NOMO-1 (cell line): ENCODE data around the gene PLA2G4D.
"Not testable (repeated sequence)": the region's sequence is repeated elsewhere in the genome, so short reads cannot be mapped to it uniquely, and the experiment has no call there.

Source experiments
- DNase-seq, 2 experiments: peaks; one replicate each; lab custom pipeline; 2025; ENCODE audit not compliant: unreplicated experiment in 2 of 2; lab: John Stamatoyannopoulos, UW

Gene PLA2G4D

GRCh38 chr15:42092398-42093318, 1.7 kb downstream of the PLA2G4D start:
- no peak for DNase-seq

DNA sequence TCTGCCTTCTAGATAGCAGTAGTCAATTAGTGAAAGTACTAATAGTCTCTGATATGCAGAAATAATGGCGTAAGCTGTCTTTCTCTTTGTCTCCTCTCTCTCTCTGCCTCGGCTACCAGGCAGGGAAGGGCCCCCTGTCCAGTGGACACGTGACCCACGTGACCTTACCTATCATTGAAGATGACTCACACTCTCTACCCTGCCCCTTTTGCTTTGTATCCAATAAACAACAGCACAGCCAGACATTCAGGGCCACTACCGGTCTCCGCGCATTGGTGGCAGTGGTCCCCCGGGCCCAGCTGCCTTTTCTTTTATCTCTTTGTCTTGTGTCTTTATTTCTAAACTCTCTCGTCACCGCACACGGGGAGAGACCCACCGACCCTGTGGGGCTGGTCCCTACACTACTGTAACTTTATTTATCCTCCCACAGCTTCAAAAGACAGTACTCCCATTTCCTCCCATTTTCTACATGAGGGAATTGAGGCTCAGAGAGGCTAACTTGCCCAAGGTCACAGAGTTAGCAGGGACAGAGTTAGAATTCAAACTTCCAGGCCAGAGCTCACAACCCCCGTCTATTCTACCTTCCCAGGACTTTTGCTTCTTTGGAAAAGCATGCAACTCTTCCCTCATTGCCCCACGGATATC, 2.5 kb downstream of the PLA2G4D start:
- not testable (repeated sequence) for DNase-seq

GRCh38 chr15:42090781-42091180, 3.6 kb downstream of the PLA2G4D start:
- no peak for DNase-seq

DNA sequence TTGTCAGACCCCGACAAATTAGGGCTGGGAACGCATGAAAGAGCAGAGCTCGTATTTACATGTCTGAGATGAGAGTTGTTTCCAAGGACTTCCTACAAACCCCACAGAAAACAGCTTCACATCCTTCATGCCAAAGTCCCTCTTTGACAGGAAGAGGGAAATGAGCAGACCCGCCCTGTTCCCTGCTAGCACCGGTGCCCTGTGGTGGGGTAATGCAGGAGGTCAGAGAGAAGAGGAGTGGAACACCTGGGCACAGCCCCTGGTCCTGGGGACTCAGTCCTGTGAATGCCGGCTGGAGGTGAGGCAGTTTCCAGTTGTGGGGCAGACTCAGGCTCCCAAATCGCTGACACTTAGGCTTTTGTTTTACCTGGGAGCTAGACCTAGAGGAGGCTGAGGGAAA, 4.0 kb downstream of the PLA2G4D start:
- DNase-seq, result peak in 1 of 2 experiments; percentile 4

DNA sequence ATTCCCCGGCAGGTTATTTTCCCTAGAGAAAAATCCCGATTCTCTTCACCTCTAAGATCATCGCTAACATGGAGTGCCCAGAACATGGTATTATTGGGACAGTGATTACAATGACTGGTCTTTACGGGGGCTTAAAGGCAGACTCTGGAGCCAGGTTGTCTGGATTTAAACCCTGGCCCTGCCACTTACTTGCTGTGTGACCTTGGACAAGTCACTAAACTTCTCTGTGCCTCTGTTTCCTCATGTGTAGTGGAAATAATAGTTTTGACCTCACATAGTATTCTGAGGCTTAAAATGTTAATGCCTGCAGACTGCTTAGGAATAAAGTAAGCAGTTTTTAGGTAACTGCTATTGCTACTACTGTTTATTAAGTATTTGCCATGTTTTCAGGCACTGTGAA, 4.4 kb downstream of the PLA2G4D start:
- no peak for DNase-seq

DNA sequence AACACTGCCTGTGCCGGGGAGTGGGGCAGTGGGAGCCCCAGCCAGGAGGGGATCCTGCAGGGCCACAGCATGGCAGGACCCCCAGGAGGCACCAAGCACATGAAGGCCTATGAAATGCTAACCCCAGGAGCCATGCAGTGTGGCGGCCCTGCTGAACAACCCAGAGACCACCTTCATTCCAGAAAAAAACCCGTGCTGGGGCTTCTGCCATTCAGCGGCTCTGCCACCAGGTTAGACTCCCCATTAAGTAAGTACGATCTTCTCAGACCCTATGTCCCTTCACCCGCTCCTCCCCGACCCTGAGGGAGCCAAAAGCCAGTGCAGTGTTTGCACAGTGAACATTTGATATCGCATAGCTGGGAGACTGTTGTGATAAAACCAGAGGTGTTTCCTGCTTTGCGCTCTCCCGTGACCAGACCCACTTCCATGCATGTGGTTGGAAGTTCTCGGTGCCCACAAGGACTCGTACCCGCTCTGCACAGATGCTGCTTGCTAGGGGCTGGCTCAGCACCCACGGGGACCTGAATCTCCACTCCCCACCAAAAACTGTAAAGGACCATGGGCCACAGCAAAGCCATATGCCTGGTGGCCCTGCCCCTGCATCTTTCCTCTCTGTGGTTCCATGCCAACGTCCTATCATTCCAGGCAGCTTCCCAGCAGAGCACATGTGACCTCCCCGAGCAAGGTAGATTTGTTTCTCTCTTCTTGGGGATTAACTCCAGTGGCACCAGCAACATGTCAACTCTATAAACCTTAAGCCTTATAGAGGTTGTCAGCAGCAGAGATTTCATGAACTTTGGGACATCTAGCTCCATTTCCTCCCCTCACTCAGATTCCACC, 5.3 kb downstream of the PLA2G4D start:
- DNase-seq, result no peak

DNA sequence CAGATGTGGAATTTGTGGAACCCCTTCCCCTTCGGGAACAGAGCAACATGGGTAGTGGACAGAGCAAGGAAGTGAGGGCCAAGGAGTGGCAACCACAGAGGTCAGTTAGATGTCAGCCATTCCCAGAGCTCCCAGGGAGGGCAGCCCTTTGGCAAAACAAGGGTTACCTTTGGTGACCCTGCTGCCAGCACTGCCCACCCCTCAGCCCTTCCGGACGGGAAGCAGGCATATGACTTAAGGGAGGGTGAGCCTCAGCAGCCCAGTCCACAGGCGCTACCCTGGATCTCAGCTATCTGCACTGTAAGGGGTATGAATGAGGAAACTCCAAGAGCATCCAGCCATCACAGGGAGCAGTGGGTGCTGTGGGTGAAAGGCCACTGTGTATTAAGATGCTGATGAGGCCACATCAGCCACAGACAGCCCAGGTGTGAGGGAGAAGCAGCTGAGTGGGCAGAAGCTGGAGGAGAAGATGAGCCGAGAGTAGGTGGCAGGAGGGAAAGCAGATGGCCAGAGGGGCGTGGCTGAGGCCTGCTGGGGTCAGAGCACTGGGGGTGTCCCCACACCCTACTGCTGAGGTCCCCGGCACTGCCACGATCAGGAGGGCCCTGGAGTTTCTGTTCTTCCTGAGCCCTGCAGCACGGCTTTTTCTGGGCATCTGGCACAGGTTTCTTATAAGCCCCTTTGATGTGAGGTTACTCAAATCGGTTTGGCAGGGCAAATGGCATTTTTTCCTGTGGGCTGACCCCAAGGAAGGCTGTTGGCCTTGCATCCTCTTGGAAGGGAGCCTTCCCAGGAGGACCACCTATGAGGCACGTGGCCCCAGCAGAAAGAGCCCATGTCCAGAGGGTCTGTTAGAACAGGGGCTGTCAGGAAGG, 6.2 kb downstream of the PLA2G4D start:
- DNase-seq, result no peak

GRCh38 chr15:42087460-42087859, 6.9 kb downstream of the PLA2G4D start:
- no peak for DNase-seq

DNA sequence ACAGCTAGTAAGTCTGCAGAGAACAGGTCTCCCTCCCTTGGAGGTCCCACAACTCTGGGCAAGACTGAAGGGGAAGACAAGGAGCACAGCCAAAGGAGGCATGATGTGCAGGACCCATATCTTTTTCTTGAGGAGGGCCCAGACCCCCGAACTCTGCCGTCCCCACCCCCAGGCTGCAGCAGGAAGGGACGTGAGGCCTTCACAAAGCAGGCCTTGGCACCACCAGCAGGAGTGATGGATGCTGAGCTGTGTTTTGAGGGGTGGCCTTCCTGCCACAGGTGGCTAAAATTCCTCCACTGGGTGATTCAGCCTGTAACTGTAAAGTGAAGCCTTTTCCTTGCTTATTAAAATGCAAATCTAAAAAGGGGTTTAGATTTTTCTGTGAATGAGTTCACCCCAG, 8.6 kb downstream of the PLA2G4D start:
- no peak for DNase-seq

DNA sequence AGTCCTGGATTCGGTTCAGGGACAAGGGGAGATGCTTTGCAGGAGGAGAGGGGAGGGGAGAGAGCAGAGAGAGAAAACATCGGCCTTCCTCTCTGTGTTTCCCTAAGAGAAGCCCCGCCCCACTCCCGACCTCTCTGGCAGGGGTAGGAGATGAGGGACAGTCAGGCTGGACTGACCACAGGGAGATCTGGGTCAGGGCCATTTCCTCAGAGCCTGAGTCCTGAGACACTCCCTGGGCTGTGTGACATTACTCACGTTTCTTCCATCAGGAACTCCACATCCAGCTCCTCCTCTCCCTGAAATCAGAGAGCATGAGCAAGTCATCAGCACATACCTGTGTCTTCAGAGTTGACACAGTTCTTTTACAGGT, 9.1 kb downstream of the PLA2G4D start:
- DNase-seq, result no peak

DNA sequence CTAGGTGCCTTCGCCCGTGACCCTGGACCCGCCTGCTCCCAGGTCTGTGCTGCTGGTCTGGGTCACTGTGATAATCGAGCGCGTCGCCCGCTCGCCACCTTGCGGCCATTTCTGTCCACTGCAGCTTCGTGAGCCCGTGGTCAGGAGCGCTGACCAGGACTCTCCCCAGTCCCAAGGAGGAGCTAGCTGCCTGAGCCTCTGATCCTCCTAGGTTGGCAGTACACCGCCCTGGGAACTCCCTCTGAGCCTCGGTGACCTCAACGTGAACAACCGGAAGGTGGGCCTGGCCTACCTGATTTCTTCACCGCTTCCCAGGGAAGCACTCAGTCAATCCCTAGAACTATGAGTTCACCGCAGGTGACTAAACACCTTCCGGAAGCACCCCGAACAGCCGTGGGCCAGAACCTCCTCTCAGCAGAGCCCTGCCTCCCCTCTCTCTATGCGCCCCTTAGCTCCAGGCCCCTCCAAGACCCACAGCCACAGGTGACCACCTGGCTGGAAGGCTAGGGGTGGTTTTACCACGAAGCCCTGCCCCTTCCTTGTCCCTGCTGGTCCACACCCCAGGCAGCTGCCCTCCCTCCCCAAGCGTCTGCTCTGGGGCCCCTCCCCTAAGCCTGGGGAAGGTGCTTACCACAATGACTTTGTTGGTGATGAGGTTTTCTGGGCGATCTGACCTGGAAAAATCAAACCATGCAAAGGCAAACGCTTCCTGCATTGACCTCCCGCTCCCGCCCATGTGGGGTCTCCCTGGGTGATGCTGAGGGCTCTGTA, 9.7 kb downstream of the PLA2G4D start:
- peak; percentile 27 to 37 for DNase-seq

DNA sequence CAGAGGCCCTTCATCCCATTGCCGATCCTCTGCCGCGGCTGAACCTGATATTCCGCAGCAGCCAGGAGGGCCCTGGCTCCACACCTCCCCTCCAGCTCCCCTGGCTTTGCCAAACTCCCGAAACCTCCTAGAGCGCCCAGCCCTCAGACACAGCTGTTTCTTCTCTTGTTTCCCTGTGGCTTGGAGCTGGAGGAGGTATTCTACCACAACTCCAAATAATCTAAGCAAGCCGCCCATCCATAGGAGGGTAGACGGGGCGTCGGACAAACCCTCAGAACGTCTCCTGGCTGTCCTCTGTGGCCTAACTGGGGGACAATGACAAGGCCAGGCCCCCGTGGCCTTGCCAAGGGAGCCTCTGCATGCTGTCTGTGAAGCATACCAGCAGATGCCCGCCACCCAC, 10.4 kb downstream of the PLA2G4D start:
- DNase-seq, result no peak

- DNase-seq, result no peak
These were observed 10.8 kb downstream of the PLA2G4D start for GRCh38 chr15:42083605-42083908.

- no peak for DNase-seq
These were observed 11.3 kb downstream of the PLA2G4D start for GRCh38 chr15:42082823-42083604.

DNA sequence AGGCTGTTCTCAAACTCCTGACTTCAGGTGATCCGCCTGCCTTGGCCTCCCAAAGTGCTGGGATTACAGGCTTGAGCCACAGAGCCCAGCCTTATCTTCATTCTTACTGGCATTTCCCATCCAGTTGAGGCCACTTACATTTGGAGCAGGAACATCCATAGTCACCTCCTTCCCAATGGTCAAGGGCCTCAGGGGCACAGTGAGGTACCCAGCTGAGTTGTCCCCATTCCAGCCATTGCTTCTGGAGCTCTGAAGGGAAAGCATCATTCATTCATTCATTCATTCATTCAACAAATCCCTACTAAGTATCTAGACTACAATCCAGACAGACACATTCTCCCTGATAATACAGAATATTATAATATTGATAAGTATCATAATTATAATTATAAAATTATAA, 12.2 kb downstream of the PLA2G4D start:
- no peak for DNase-seq

GRCh38 chr15:42080919-42081830, 13.2 kb downstream of the PLA2G4D start:
- no peak for DNase-seq

DNA sequence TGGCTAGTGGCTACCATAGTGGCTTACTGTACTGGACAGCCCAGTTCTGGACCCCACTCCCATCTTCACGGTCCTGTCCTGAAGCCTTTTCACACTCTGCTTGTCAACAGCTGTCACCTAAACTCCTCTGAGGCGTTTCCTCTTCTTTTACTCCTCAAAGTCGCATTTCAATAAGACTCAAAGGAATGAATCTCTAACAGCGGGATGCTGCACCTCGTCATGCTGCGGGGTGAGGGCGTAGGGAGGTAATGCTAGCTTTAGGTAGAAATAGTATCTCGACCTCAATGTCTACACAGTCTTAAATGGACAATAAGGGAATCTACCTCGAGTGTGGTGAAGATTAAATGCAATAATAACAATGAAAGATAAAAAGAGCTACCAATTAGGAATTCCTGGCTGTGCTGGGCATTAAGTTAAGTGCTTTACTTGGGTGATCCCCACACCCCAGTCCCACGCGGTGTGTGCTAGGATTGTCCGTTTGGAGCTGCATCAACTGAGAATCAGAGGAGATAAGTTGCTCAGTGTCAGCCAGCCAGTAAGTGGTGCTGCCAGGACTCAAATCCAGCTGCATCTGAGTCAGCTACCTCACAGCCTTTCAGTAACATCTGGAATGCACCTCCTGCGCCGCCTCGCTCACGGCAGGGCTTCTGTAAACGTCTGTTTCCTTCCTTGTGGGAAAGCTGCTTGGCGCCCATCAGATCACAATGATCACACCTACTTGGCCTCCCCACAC, 14.0 kb downstream of the PLA2G4D start:
- no peak for DNase-seq
